Fibroblast of lung (primary cell): ENCODE measurements around the gene SETBP1.

Source experiments
- CTCF ChIP-seq, 2 donors: IDR thresholded peaks in 1 of 2; conservative IDR thresholded peaks in 1 of 2; 1 replicate in 1 of 2; 2 replicates in 1 of 2; pipeline ENCODE4 v1.5.1; 2011 to 2012; ENCODE audit warnings: low read length in 2 of 2, control low read depth in 1 of 2, inconsistent platforms in 1 of 2, low read depth in 1 of 2, mild to moderate bottlenecking in 1 of 2
- EZH2 ChIP-seq: IDR thresholded peaks from 2 replicates; pipeline ENCODE4 v1.5.1; 2012; ENCODE audit warnings: low read length, control low read depth, mild to moderate bottlenecking; ENCODE audit errors: missing control alignments

GRCh38 chr18:45111502-45111848 lies 430.8 kb downstream of the SETBP1 start:
- no peak for TF ChIP-seq CTCF (conservative IDR thresholded peaks at IDR 0.05 in 1 of 2, IDR thresholded peaks at IDR 0.05 in 1 of 2; ENCODE audit: low read depth in 1 of 2, low read length in 2 of 2)
- TF ChIP-seq EZH2, result no peak
